Breast epithelium (tissue), 4 donors: ENCODE data around the gene PRDX1. TPM values are rescaled to one million over a fixed set of nuclear protein-coding genes. Genes with fewer than 3 reads are reported as not detected.
A peak's percentile ranks its signal among the peaks of the same experiment; 100 is the strongest.

Experiments used
- DNase-seq, 2 donors: peaks; one replicate each; pipeline ENCODE4 v3.0.0-alpha.2; 2019; ENCODE audit warnings: low spot score in 2 of 2
- H3K27ac ChIP-seq, 2 donors: fragments of 200-600 bp; sonication (generic) in 1 of 2; one replicate each; pipeline ENCODE4 v1.5.1; 2016 to 2019; ENCODE audit warnings: mild to moderate bottlenecking in 1 of 2
- H3K27me3 ChIP-seq, 2 donors: fragments of 200-600 bp; sonication (generic) in 1 of 2; one replicate each; pipeline versions ENCODE4 v1.5.1 to v1.6.0; 2017 to 2019; ENCODE audit warnings: control low read depth in 1 of 2, mild to moderate bottlenecking in 1 of 2
- H3K36me3 ChIP-seq: fragments of 200-600 bp; one replicate; pipeline ENCODE4 v1.5.1; 2019
- H3K4me1 ChIP-seq, 2 donors: fragments of 200-600 bp; sonication (generic); one replicate each; pipeline ENCODE4 v1.5.1; 2016 to 2019; ENCODE audit warnings: control low read depth in 1 of 2
- H3K4me3 ChIP-seq, 3 donors: fragments of 200-600 bp; sonication (generic); 1 replicate in 2 of 3; 2 replicates in 1 of 3; pipeline ENCODE4 v1.5.1; 2016 to 2019; ENCODE audit warnings: mild to moderate bottlenecking in 3 of 3, moderate library complexity in 2 of 3
- H3K9me3 ChIP-seq, 2 donors: fragments of 200-600 bp; sonication (generic) in 1 of 2; one replicate each; pipeline ENCODE4 v1.5.1; 2016 to 2019; ENCODE audit warnings: control low read depth in 1 of 2
- POLR2A ChIP-seq: fragments of 450-650 bp; IDR thresholded peaks from one replicate; pipeline ENCODE4 v1.6.1; 2016; ENCODE audit warnings: antibody characterized with exemption, mild to moderate bottlenecking, moderate library complexity
- POLR2AphosphoS5 ChIP-seq, 3 donors: sonication (generic); formaldehyde crosslinking; IDR thresholded peaks; one replicate each; pipeline ENCODE4 v1.6.1; 2017; ENCODE audit warnings: antibody characterized with exemption in 3 of 3
- intact Hi-C: fragments of 100-400 bp; cut with DNase I; formaldehyde crosslinking; loops from one replicate; pipeline ENCODE4 v1.15.1; 2023; ENCODE audit warnings: low total_unique reads
- total RNA-seq, 3 donors: library from RNA; depleted of rRNA; stranded (reverse); fragments of >200 nt; gene quantifications; one replicate each; pipeline ENCODE4 v1.1.0, GENCODE V29; 2016
- TF ChIP-seq, protein P1 (sequence below), 3 donors: fragments of 450-650 bp; IDR thresholded peaks; one replicate each; pipeline ENCODE4 v1.5.1; 2016 to 2017; ENCODE audit warnings: antibody characterized with exemption in 3 of 3, mild to moderate bottlenecking in 3 of 3, moderate library complexity in 3 of 3

Gene PRDX1
- total RNA-seq, 3 donors from 2014 or later: 178 to 313 (median 308) TPM

DNA sequence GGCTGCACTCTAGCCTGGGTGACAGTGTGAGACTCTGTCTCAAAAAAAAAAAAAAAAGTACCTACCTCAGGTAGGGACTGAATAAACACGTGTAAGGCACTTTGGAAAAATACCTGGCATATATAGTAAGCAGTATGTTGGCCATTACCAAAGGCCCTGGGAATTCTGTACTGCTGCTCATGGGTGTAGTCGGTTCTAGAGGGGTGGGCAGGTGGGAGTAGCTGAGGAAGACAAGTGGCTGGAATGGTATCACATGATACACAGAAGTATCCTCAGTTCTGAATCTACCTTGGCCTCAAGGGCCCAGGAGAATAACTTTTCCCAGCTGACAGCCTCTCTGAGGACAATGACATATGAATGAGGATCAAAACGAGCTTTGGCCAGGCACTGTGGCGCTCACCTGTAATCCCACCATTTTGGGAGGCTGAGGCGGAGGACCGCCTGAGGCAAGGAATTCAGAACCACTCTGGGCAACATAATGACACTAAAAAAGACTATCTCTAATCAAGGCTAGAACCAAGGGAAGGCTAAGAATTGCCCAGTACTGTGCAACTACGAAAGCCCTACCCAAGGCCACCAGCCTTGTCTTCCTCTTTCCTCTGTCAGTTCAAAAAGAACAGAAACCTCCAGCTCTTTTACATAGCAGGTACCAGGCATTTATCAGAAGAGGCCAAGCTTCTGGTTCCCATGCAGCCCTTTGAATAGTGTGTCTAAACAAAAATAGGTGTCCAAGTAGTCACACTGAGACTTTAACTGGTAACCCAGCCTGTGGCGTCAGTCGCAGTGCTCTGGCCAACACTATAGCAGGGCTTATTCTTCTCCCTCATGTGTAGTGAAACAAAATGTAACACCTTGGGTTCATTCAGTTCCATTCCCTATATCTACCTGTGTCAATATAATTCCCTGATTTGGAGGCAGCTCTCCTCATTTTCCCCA lies 11.4 kb downstream of the PRDX1 start:
- Histone ChIP-seq H3K4me1 (no peaks in the 10 kb centered on the region), H3K27me3 (no peaks in the 10 kb centered on the region), H3K9me3 (no peaks in the 10 kb centered on the region), H3K4me3 (no peak overlapping the region), H3K27ac (peak overlapping the region in 1 of 2 donors; percentile 11), H3K36me3 (peaks cover 5% of the 10 kb centered on the region)
- intact Hi-C loops: loop anchor here (2.0 kb wide), 1 partner anchor 498 kb away; the partner anchor contains the start of gene UROD
- TF ChIP-seq, protein P1, sequence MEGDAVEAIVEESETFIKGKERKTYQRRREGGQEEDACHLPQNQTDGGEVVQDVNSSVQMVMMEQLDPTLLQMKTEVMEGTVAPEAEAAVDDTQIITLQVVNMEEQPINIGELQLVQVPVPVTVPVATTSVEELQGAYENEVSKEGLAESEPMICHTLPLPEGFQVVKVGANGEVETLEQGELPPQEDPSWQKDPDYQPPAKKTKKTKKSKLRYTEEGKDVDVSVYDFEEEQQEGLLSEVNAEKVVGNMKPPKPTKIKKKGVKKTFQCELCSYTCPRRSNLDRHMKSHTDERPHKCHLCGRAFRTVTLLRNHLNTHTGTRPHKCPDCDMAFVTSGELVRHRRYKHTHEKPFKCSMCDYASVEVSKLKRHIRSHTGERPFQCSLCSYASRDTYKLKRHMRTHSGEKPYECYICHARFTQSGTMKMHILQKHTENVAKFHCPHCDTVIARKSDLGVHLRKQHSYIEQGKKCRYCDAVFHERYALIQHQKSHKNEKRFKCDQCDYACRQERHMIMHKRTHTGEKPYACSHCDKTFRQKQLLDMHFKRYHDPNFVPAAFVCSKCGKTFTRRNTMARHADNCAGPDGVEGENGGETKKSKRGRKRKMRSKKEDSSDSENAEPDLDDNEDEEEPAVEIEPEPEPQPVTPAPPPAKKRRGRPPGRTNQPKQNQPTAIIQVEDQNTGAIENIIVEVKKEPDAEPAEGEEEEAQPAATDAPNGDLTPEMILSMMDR (IDR thresholded peaks at IDR 0.05): no peak
- TF ChIP-seq POLR2AphosphoS5 (IDR thresholded peaks at IDR 0.05): no peak
- no peak for TF ChIP-seq POLR2A
- no peak for DNase-seq

DNA sequence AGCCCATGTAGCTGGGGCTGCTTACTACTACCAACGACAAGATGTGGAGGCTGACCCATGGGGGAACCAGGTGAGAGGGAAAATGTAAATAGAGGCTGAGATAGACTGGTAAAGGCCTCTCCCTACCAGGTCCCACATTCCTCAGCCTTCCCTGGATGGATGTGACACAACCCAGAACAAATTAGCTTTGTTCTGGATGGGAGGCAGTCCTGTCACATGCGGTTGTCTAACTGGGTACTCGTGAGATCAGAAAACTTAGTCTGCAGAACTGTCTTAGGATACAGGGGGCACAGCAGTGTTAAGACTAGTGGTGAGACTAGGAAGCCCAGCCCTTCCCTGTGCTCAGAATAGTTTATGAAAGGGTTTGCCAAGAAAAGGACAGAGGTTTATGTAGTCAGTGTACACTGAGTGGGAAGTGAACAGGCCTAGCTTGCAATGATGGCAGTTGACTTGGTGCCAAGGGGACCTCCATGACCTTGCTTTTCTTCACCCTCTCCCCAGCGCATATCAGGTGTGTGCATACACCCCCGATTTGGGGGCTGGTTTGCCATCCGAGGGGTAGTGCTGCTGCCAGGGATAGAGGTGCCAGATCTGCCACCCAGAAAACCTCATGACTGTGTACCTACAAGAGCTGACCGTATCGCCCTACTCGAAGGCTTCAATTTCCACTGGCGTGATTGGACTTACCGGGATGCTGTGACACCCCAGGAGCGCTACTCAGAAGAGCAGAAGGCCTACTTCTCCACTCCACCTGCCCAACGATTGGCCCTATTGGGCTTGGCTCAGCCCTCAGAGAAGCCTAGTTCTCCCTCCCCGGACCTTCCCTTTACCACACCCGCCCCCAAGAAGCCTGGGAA lies 13.2 kb downstream of the PRDX1 start:
- intact Hi-C loops: loop anchor here (10.0 kb wide), 1 partner anchor 56 kb away; no protein-coding TSS in a partner anchor
- no peak overlapping the region for H3K27ac ChIP-seq
- DNase-seq: no peak
- no peak for TF ChIP-seq POLR2A
- TF ChIP-seq, protein P1 (IDR thresholded peaks at IDR 0.05): peak in 1 of 3 donors; percentile 26
- no peak for TF ChIP-seq POLR2AphosphoS5 (IDR thresholded peaks at IDR 0.05)
- no peaks in the 10 kb centered on the region for H3K27me3 ChIP-seq
- no peaks in the 10 kb centered on the region for H3K4me1 ChIP-seq
- no peaks in the 10 kb centered on the region for H3K36me3 ChIP-seq
- H3K9me3 ChIP-seq: no peaks in the 10 kb centered on the region
- no peak overlapping the region for H3K4me3 ChIP-seq

- TF ChIP-seq POLR2A: no peak
- no peak for TF ChIP-seq POLR2AphosphoS5 (IDR thresholded peaks at IDR 0.05)
- TF ChIP-seq, protein P1 (IDR thresholded peaks at IDR 0.05): no peak
- no peak for DNase-seq
- Histone ChIP-seq H3K4me1 (no peaks in the 10 kb centered on the region), H3K27me3 (no peaks in the 10 kb centered on the region), H3K9me3 (no peaks in the 10 kb centered on the region), H3K4me3 (no peak overlapping the region), H3K27ac (no peak overlapping the region), H3K36me3 (no peaks in the 10 kb centered on the region)
- intact Hi-C loops: loop anchor here (10.0 kb wide), 1 partner anchor 57 kb away; no protein-coding TSS in a partner anchor
Observed at GRCh38 chr1:45507893-45508292, 13.8 kb downstream of the PRDX1 start.

- Histone ChIP-seq H3K27ac (no peak overlapping the region), H3K4me1 (no peaks in the 10 kb centered on the region), H3K36me3 (no peaks in the 10 kb centered on the region), H3K4me3 (no peak overlapping the region), H3K9me3 (no peaks in the 10 kb centered on the region), H3K27me3 (no peaks in the 10 kb centered on the region)
- TF ChIP-seq, protein P1 (IDR thresholded peaks at IDR 0.05): no peak
- TF ChIP-seq POLR2AphosphoS5 (IDR thresholded peaks at IDR 0.05) (no peak), POLR2A (no peak)
- intact Hi-C loops: loop anchor here (10.0 kb wide), 1 partner anchor 58 kb away; no protein-coding TSS in a partner anchor
- DNase-seq: no peak
Observed at GRCh38 chr1:45507195-45507594, 14.5 kb downstream of the PRDX1 start.
